Activated naive CD8-positive, alpha-beta T cell treated with anti-CD3 and anti-CD28 coated beads, Interleukin-2, amount 50 U/mL, for 24 hours (primary cell): Measurements from ENCODE around the gene CHPF.

Source experiments
- ATAC-seq: fragments of 150-1000 bp; cut with Tn5 transposase; one replicate; pipeline ENCODE4 v1.10.0; 2021
- DNase-seq: peaks from one replicate; pipeline ENCODE4 v3.0.0; 2021
- H3K27ac Mint-ChIP-seq: one replicate; pipeline ENCODE4 v1.8.0; 2021; ENCODE audit warnings: mild to moderate bottlenecking, mixed read lengths
- H3K27me3 Mint-ChIP-seq: one replicate; pipeline ENCODE4 v1.8.0; 2021; ENCODE audit warnings: mixed read lengths
- H3K36me3 Mint-ChIP-seq: one replicate; pipeline ENCODE4 v1.8.0; 2021; ENCODE audit warnings: low read depth, mixed read lengths
- H3K4me1 Mint-ChIP-seq: one replicate; pipeline ENCODE4 v1.8.0; 2021; ENCODE audit warnings: mixed read lengths
- H3K4me3 Mint-ChIP-seq: one replicate; pipeline ENCODE4 v1.8.0; 2021; ENCODE audit warnings: mild to moderate bottlenecking, moderate library complexity, mixed read lengths
- H3K9me3 Mint-ChIP-seq: one replicate; pipeline ENCODE4 v1.8.0; 2021; ENCODE audit warnings: mixed read lengths

Gene CHPF, protein sequence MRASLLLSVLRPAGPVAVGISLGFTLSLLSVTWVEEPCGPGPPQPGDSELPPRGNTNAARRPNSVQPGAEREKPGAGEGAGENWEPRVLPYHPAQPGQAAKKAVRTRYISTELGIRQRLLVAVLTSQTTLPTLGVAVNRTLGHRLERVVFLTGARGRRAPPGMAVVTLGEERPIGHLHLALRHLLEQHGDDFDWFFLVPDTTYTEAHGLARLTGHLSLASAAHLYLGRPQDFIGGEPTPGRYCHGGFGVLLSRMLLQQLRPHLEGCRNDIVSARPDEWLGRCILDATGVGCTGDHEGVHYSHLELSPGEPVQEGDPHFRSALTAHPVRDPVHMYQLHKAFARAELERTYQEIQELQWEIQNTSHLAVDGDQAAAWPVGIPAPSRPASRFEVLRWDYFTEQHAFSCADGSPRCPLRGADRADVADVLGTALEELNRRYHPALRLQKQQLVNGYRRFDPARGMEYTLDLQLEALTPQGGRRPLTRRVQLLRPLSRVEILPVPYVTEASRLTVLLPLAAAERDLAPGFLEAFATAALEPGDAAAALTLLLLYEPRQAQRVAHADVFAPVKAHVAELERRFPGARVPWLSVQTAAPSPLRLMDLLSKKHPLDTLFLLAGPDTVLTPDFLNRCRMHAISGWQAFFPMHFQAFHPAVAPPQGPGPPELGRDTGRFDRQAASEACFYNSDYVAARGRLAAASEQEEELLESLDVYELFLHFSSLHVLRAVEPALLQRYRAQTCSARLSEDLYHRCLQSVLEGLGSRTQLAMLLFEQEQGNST

DNA sequence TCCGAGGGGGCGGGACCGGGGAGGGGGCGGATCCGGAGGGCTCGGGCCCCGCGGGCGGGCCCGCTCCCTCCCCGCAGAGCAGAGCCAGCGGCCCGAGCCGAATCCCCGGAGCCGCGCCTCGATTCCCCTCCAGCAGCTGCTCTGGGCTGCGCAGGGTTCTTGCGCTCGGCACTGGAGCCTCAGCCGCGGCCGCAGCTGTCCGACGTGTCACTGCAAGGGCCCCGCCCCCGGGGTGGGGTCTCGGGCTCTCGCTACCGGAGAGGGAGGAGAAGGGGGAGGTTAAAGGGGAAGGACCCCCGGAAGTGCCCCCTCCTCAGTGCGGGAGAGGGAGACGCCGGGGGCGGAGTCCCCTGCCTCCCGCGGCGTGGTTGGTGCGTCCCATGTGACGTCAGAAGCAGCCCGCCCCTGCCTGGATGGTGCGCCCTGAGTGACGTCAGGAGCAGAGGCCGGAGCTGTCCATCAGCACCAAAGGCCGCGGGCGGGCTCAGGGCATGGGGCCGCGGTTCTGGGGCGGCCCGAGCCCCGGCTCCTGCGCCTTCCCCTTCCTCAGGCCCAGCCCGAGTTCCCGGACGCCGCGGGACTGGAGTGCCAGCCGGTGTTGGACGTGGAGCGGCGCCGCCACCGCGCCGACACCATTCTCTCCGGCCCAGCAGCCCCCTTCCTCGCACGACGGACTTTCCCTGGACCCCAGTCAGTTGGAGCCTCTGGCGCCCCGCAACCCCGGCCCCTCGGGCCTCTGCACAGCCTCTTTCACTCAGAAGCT lies at the start of gene CHPF, which contains the start of gene TMEM198:
CHPF (minus strand) TSS at position 214 of the 763 bp plus-strand sequence. CDS start 271 bp downstream, outside the sequence.
TMEM198 (plus strand) TSS at position 433 of the 763 bp plus-strand sequence. CDS start 700 bp downstream, outside the sequence.
- peaks cover 18% of the 10 kb centered on the region for H3K27me3 Mint-ChIP-seq
- peaks cover 24% of the 10 kb centered on the region for H3K4me1 Mint-ChIP-seq
- DNase-seq (peak; percentile 95), ATAC-seq (peak; percentile 79)
- H3K36me3 Mint-ChIP-seq, result peaks cover 6% of the 10 kb centered on the region
- H3K27ac Mint-ChIP-seq, result peak within 1 kb of the TSS; percentile 72
- H3K4me3 Mint-ChIP-seq, result peak within 1 kb of the TSS; percentile 92
- no peaks in the 10 kb centered on the region for H3K9me3 Mint-ChIP-seq

DNA sequence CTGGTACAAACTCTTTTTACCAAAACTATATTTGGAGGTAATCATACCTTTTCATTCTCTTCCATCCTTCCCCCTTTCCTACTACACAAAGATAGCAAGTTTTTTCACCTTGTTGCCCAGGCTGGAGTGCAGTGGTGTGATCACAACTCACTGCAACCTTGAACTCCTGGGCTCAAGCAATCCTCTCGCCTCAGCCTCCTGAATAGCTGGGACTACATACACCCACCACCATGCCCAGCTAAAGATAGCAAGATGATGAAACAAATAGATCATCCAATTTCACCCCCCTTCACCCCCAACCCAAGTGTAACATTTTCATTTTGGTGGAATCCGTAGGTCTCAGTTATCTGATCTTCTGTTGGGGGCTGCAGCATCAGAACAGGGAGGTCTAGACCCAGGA lies 49.5 kb upstream of the CHPF start:
- no peak overlapping the region for H3K4me3 Mint-ChIP-seq
- peaks cover 8% of the 10 kb centered on the region for H3K27me3 Mint-ChIP-seq
- H3K4me1 Mint-ChIP-seq, result peaks cover 14% of the 10 kb centered on the region
- no peak overlapping the region for H3K27ac Mint-ChIP-seq
- H3K36me3 Mint-ChIP-seq, result no peaks in the 10 kb centered on the region
- DNase-seq, result no peak
- H3K9me3 Mint-ChIP-seq, result no peaks in the 10 kb centered on the region
- no peak for ATAC-seq

DNA sequence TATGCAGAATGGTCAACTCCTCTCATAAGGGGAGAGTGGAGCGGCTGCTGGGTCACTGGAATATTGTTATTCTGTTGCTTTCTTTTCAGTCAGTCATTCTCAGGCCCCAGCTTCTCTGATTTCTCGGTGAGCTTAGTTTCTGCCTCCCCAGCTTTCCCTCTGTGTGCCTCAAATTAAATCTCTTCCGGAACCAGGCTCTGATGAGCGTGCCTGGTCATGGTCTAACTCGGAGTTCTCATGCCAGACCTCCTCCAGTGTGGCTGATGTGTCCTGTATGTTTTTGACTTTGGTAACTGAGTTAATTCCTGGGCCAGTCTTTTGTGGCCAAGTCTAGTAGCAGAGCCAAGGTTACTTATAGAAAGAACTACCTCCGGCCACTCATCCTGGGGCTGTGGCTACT lies 49.1 kb upstream of the CHPF start:
- DNase-seq, result no peak
- Mint-ChIP-seq H3K36me3 (no peaks in the 10 kb centered on the region), H3K9me3 (no peaks in the 10 kb centered on the region), H3K4me1 (peaks cover 11% of the 10 kb centered on the region), H3K27me3 (peaks cover 8% of the 10 kb centered on the region), H3K27ac (no peak overlapping the region), H3K4me3 (no peak overlapping the region)
- ATAC-seq, result no peak

DNA sequence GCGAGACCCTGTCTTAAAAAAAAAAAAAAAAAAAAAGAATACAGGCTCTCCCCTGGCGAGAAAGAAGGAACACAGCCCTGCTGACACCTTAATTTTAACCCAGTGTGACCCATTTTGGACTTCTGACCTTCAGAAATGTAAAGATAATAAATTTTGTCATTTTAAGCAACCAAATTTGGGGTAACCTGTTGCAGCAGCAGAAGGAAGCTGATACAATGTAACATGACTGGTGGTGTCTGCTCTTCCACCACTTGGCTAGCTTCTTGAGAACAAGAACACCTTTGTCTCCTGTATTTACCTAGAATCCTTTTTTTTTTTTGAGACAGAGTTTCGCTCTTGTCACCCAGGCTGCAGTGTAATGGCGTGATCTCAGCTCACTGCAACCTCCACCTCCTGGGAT lies 47.5 kb upstream of the CHPF start:
- DNase-seq, result no peak
- Mint-ChIP-seq H3K9me3 (no peaks in the 10 kb centered on the region), H3K27me3 (peaks cover 8% of the 10 kb centered on the region), H3K27ac (no peak overlapping the region), H3K4me3 (no peak overlapping the region), H3K36me3 (no peaks in the 10 kb centered on the region), H3K4me1 (no peaks in the 10 kb centered on the region)
- ATAC-seq, result no peak

DNA sequence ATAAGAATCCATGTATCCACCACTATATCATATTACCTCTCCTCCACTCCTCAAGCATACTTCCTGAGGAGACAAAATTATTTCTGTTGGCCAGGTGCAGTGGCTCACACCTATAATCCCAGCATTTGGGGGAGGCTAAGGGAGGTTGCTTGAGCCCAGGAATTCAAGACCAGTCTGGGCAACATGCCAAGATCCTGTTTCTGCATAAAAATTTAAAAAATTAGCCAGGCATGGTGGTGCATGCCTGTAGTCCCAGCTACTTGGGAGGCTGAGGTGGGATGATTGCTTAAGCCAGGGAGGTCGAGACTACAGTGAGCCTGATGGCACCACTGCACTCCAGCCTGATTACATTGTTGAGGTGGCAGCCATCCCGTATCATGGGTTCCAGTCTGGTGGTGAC lies 37.7 kb upstream of the CHPF start:
- Mint-ChIP-seq H3K4me1 (no peaks in the 10 kb centered on the region), H3K27ac (no peak overlapping the region), H3K4me3 (no peak overlapping the region), H3K36me3 (no peaks in the 10 kb centered on the region), H3K27me3 (peaks cover 14% of the 10 kb centered on the region), H3K9me3 (no peaks in the 10 kb centered on the region)
- no peak for DNase-seq
- ATAC-seq, result no peak

DNA sequence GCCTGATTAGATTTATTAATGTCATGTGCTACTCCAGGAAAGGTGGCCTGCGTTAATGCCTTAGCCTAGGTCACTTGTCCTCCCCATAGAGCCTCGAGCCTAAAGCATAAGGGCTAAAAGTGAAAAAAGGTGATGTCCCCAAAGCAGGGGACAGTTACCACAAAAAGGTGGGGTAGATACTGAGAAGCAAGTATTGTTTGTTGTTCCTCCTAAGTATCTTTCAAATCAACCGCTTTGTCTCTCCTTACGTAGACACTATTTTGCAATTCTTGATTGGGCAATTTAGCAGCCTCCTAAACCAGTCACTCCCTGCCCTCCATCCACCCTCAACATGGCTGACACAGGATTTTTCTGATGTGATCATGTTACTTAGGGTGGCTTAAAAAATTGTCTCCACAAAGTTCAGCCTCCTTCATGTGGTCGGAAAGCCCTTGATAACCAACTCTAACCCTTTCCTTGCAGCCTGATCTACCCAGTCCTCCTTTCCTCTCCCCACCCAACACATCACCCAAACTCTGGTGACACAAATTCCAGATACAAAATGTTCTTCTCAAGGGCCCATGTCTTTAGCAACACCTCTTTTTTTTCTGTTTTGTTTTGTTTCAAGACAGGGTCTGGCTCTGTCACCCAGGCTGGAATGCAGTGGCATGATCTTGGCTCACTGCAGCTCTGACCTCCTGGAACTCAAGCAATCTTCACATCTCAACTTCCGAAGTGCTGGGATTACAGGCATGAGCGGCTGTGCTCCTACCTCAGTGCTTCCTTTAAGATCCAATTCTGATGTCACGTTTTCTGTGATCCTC lies 35.4 kb upstream of the CHPF start:
- ATAC-seq, result no peak
- H3K36me3 Mint-ChIP-seq, result no peaks in the 10 kb centered on the region
- peaks cover 21% of the 10 kb centered on the region for H3K27me3 Mint-ChIP-seq
- no peak for DNase-seq
- H3K4me1 Mint-ChIP-seq, result no peaks in the 10 kb centered on the region
- no peak overlapping the region for H3K27ac Mint-ChIP-seq
- H3K9me3 Mint-ChIP-seq, result no peaks in the 10 kb centered on the region
- H3K4me3 Mint-ChIP-seq, result no peak overlapping the region

DNA sequence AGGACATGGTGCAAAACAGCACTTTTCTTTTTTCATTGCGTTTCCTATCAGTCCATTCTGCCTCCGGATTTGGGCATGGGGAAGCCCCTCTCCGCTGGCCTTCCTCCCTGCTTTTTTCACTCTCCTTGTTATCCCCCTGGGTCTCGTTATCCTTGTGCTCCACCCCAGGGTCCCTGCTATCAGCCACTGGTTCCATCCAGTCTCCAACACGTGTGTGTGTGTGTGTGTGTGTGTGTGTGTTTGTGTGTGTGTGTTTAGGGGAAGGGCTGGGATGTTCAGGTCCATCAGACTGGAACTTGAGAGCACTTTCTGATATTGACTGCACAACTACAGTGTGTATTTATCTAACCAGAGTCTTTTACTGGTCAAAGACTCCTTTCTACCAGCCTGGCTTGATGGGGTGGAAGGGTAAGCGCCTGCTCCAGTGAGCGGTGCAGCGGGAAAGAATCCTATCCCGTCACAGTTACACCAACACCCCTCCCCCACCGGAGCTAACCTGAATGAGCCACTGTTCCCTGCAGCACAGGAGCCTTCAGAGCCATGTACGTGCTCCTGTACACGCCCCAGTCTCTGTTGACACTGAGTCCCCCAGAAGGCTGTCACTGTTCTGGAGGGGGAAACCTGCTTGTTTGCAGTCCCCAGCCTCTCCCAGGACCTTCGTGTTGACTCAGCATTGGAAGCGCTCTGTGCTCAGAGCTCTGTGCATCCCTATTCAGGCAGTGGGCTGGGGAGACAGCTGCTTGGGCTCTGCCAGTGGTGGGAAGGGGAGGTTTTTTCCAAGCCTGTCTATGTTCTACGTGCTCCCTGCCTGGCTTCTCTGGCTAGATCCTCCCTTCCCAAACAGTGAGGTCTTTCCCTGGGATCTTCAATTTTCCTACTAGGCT lies 33.1 kb upstream of the CHPF start:
- ATAC-seq (no peak), DNase-seq (no peak)
- no peak overlapping the region for H3K4me3 Mint-ChIP-seq
- H3K9me3 Mint-ChIP-seq, result no peaks in the 10 kb centered on the region
- peaks cover 39% of the 10 kb centered on the region for H3K27me3 Mint-ChIP-seq
- no peak overlapping the region for H3K27ac Mint-ChIP-seq
- H3K36me3 Mint-ChIP-seq, result no peaks in the 10 kb centered on the region
- H3K4me1 Mint-ChIP-seq, result no peaks in the 10 kb centered on the region

DNA sequence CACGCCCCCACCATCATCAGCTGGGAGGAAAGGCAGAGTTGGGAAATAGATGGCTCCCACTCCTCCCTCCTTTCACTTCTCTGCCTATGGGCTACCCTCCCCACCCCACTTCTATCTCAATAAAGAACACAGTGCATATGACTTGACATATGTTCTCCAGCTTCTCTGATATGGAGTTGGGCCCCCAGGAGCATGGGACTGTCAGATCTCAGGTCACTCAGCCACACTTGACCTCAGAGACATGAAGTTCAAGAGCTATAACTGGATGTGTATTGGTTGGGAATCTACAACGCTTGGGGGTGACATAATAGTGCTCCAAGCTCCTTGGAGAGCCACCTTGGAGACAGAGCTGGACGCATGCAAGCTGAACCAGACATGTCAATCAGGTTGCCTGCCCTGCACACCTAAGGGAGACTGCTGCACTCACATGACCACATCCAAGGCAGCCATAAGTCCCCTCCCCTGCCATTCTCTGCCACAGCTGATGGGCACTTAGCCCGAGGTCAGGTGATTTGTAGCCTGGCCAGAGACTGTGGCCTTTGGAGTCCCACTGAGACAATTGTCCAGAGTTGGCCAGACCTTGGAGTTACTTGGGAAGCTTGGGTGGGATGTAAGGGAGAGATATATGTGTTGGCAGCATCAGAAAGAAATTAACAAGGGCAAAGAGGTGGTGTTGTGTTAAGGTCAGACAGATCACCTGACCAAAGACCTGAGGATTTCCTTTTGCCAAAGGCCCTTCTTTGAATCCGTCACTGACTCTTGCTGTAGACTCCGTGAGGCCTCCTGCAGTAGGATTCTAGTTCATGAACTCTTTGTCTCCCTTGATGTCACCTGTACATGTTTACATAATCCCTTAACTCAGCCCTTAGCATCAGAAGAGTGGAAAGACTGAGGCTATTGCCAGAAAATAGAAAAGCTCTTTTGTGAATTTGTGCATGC lies 32.2 kb upstream of the CHPF start:
- Mint-ChIP-seq H3K27me3 (peaks cover 40% of the 10 kb centered on the region), H3K4me1 (no peaks in the 10 kb centered on the region), H3K9me3 (no peaks in the 10 kb centered on the region), H3K36me3 (no peaks in the 10 kb centered on the region), H3K27ac (no peak overlapping the region), H3K4me3 (no peak overlapping the region)
- DNase-seq (no peak), ATAC-seq (no peak)

DNA sequence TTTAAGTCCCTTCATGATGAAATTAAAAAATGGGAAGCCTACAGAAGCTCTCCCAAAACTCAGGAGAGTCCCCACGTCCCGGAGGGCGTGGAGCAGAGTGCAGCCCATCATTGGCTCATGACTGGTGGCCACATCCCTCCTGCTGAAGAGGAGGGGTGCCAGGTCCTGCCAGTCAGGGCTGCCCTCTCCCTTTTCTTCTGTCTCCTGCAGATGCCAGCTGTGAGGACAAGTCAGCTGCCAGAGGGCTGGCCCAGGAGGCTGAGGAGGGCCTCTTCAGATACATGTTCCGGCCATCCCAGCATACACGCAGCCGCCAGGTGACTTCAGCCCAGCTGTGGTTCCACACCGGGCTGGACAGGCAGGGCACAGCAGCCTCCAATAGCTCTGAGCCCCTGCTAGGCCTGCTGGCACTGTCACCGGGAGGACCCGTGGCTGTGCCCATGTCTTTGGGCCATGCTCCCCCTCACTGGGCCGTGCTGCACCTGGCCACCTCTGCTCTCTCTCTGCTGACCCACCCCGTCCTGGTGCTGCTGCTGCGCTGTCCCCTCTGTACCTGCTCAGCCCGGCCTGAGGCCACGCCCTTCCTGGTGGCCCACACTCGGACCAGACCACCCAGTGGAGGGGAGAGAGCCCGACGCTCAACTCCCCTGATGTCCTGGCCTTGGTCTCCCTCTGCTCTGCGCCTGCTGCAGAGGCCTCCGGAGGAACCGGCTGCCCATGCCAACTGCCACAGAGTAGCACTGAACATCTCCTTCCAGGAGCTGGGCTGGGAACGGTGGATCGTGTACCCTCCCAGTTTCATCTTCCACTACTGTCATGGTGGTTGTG lies 31.1 kb upstream of the CHPF start:
- Mint-ChIP-seq H3K27me3 (peaks cover 44% of the 10 kb centered on the region), H3K27ac (no peak overlapping the region), H3K36me3 (no peaks in the 10 kb centered on the region), H3K4me1 (no peaks in the 10 kb centered on the region), H3K4me3 (no peak overlapping the region), H3K9me3 (no peaks in the 10 kb centered on the region)
- ATAC-seq, result no peak
- DNase-seq, result no peak

DNA sequence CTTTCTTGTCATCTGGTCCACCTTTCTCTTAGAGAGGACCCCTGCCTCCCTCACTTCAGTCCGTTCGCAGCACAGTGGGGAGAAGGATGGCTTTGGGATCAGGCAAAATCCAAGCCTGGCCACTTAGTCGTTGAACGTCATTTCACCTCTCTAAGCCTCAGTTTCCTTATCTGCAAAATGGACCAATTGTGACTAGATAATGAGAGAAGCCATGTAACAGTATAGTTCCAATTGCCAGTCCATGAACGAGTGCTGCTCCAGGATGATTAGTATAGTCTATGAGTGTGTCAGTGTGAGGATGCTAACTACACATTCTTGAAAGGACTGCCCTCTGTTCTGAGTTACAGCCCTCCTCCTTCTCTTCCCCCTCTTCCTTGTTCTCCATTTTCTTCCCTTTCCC lies 29.6 kb upstream of the CHPF start:
- no peak for DNase-seq
- H3K27me3 Mint-ChIP-seq, result peaks cover 48% of the 10 kb centered on the region
- no peaks in the 10 kb centered on the region for H3K4me1 Mint-ChIP-seq
- no peak overlapping the region for H3K4me3 Mint-ChIP-seq
- H3K36me3 Mint-ChIP-seq, result no peaks in the 10 kb centered on the region
- no peak for ATAC-seq
- H3K9me3 Mint-ChIP-seq, result no peaks in the 10 kb centered on the region
- H3K27ac Mint-ChIP-seq, result no peak overlapping the region

DNA sequence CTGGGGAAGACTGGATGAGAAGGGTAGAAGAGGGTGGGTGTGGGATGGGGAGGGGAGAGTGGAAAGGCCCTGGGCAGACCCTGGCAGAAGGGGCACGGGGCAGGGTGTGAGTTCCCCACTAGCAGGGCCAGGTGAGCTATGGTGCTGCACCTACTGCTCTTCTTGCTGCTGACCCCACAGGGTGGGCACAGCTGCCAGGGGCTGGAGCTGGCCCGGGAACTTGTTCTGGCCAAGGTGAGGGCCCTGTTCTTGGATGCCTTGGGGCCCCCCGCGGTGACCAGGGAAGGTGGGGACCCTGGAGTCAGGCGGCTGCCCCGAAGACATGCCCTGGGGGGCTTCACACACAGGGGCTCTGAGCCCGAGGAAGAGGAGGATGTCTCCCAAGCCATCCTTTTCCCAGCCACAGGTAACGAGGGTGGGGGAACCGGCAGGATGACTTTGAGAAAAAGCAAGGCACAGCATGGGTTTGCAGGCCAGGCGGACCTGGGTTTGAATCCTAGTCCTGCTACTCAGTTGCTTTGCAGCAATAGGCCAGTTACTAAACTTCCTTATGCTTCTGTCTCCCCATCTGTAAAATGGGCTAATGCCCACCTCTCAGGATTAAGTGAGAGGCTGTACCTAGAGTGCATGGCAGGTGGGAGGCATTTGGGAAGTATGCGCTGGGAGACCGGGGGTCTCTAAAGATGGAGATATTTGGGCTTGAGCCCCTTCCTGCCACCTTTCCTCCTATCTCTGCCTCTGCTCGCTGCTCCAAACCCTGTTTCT lies 28.8 kb upstream of the CHPF start, which contains the start of gene INHA:
INHA (plus strand) TSS at position 74 of the 765 bp plus-strand sequence; CDS start at position 139, 65 bp downstream.
- no peak for ATAC-seq
- H3K27me3 Mint-ChIP-seq, result peaks cover 48% of the 10 kb centered on the region
- DNase-seq, result no peak
- no peak within 1 kb of the TSS for H3K4me3 Mint-ChIP-seq
- H3K4me1 Mint-ChIP-seq, result no peaks in the 10 kb centered on the region
- no peaks in the 10 kb centered on the region for H3K36me3 Mint-ChIP-seq
- H3K9me3 Mint-ChIP-seq, result no peaks in the 10 kb centered on the region
- no peak within 1 kb of the TSS for H3K27ac Mint-ChIP-seq
